Measurements from ENCODE around the gene TMEM245.

TMEM245 gene

GRCh38 chr9:109133533-109133932, 13.8 kb upstream of the TMEM245 start:
- no peak for DNase-seq (ENCODE audit: low read depth, low spot score)

GRCh38 chr9:109132567-109133021, 12.8 kb upstream of the TMEM245 start:
- DNase-seq (ENCODE audit: low read depth, low spot score) = no peak

- no peak for DNase-seq (ENCODE audit: low read depth, low spot score)
Observed at GRCh38 chr9:109129470-109130197, 9.9 kb upstream of the TMEM245 start.

GRCh38 chr9:109126671-109127070, 6.9 kb upstream of the TMEM245 start:
- peak; percentile 80 for DNase-seq (ENCODE audit: low read depth, low spot score)

- no peak for DNase-seq (ENCODE audit: low read depth, low spot score)
Observed at GRCh38 chr9:109124121-109124520, 4.4 kb upstream of the TMEM245 start.

- no peak for DNase-seq (ENCODE audit: low read depth, low spot score)
Observed at GRCh38 chr9:109122726-109123621, 3.2 kb upstream of the TMEM245 start.

- peak; percentile 62 for DNase-seq (ENCODE audit: low read depth, low spot score)
Observed at GRCh38 chr9:109121232-109121796, 1.6 kb upstream of the TMEM245 start.

- no peak for DNase-seq (ENCODE audit: low read depth, low spot score)
Observed at GRCh38 chr9:109120204-109120789, 550 bp upstream of the TMEM245 start.

- peak; percentile 73 for DNase-seq (ENCODE audit: low read depth, low spot score)
Observed at GRCh38 chr9:109118808-109119438, 824 bp downstream of the TMEM245 start.

- peak; percentile 36 for DNase-seq (ENCODE audit: low read depth, low spot score)
Observed at GRCh38 chr9:109117856-109118807, 1.6 kb downstream of the TMEM245 start.

GRCh38 chr9:109115931-109116526, 3.7 kb downstream of the TMEM245 start:
- no peak for DNase-seq (ENCODE audit: low read depth, low spot score)

- DNase-seq (ENCODE audit: low read depth, low spot score) = no peak
Observed at GRCh38 chr9:109114670-109115069, 5.1 kb downstream of the TMEM245 start.

GRCh38 chr9:109113892-109114609, 5.7 kb downstream of the TMEM245 start:
- no peak for DNase-seq (ENCODE audit: low read depth, low spot score)

- no peak for DNase-seq (ENCODE audit: low read depth, low spot score)
Observed at GRCh38 chr9:109113254-109113653, 6.5 kb downstream of the TMEM245 start.

- no peak for DNase-seq (ENCODE audit: low read depth, low spot score)
Observed at GRCh38 chr9:109110329-109111021, 9.3 kb downstream of the TMEM245 start.

- DNase-seq (ENCODE audit: low read depth, low spot score) = no peak
Observed at GRCh38 chr9:109109967-109110328, 9.8 kb downstream of the TMEM245 start.

GRCh38 chr9:109108318-109108717, 11.4 kb downstream of the TMEM245 start:
- DNase-seq (ENCODE audit: low read depth, low spot score) = no peak

GRCh38 chr9:109107402-109108240, 12.1 kb downstream of the TMEM245 start:
- no peak for DNase-seq (ENCODE audit: low read depth, low spot score)

All from ELF-1 (cell line).